NCI-H510A (cell line): Measurements from ENCODE around the gene JOSD1.

Experiments
- DNase-seq: peaks from one replicate; lab custom pipeline; 2025; lab: John Stamatoyannopoulos, UW

The JOSD1 gene

DNA sequence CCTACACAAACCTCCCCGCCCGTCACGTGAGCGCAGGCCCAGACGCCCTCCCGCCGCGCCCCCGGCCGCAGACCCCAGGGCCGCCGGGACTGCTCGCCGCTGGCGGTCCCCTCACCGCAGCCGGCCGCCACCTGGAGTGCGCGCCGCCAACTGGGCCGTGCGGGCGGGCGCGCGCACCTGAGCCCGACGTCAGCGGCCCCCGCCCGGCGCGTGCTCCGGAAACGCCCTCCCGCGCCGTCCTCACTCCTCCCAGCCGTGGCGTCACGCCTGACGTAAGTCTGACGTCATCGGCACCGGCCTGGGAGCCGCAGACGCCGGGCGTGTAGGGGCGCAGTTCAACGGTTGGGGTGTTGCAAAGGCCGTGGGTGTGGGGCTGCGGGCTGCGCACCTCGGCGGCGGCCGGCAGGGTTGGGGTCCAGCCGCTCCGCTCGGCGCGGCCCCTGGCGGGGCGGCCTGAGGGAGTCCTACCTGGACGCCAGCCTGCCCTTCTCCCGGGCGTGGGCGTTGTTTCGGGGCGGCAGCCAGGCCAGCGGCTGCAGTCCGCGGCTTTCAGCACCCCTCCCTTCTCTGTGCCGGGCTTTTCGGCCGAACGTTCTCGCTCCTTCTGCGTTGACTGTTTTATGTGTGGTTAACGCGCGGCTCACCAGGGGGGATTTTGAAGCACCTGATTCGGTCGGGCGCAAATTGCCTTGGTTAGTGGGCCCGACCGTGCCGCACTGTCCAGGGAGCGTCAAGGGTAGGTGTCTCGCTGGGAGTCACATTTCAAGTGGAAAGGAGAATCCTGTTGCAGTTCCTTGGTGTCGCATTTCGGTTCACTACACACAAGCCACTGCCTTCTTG is at the start of gene JOSD1:
JOSD1 (minus strand) TSS at position 155 of the 840 bp plus-strand sequence. CDS start 956 bp downstream, outside the sequence.
- peak; percentile 80 for DNase-seq

- no peak for DNase-seq
These were observed 49.4 kb upstream of the JOSD1 start for GRCh38 chr22:38750104-38750503.

DNA sequence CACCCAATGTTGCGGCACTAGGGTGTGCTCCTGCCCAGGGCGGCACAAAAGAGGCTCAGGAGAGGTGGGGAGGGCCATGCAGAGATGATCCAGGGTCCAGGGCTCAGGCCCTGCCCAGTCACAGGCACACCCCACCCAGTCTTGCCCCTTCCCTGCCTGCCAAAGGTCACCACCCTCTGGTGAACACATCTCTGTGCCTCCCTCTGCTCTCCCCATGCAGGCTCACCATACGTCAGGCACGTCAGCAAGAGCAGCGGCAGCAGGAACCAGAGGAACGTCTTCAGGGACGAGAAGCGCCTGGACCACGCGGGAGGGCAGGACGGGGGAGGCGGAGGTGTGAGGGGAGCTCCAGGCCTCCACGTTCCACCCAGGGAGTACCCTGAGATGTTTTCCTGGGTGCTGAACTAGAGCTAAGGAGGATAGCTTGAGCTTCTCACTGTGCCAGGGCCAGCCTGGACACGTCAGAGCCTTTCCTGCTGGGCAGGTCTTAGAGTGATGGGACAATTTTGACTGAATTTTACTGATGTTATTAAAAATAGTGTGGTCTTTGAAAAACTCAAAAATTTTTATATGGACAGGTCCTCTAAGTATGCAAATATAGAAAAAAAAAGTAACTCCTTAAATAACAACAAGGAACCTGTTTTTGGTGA is 47.9 kb upstream of the JOSD1 start:
- no peak for DNase-seq

GRCh38 chr22:38745676-38746460 is 45.1 kb upstream of the JOSD1 start:
- DNase-seq = peak; percentile 91

DNA sequence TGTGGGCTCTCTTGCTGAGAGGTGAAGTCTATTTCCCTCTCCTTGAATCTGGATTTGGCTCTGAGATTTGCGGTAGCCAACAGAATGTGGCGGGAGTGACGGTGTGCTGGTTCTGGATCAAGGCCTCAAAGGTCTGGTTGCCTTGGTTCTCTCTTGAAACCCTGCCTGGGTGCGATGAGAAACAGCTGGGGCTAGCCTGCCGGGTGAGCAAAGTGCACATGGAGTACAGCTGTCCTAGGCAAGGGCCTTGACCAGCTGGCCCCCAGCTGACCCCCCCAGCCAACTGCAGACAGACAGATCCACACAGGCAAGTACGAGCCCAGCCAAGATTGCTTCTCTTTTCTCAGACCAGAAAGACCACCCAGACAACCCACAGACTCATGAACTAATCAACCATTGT is 44.2 kb upstream of the JOSD1 start:
- no peak for DNase-seq

DNA sequence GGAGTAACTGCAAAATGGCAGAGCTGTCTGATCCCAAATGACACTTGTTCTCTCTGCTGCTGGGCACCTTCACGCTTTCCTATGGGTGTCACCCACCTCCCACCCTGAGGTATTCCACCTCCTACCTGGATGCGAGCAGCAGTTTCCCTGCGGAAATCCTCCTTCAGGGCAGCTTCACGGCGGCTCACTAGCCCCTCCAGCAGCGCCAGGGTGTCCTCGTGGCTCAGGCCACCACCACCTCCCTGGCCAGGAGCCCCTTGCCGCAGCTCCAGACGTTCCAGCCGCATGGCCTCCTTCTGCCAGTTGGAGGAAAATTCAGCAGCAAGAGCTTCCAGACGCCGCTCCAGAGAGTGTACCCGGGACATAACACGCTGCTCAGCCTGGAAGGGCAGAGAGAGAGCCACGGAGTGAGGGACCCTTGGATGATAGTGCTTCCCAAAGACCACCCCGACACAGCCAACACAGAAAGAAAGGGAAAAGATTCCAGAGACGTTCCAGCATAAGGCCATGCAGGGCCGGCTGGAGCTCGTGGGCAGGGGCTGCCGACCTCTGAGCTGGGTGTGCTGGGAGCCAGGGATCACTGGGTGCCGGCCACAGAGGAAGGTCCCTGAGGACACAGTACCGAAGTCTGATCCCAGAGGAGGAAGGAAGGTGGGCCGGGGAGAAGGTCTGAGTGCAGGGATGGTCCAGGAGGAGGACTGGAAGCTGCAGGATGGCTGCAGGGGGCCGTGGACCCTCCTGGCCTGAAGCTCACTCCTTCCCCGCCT is 41.6 kb upstream of the JOSD1 start:
- no peak for DNase-seq

DNA sequence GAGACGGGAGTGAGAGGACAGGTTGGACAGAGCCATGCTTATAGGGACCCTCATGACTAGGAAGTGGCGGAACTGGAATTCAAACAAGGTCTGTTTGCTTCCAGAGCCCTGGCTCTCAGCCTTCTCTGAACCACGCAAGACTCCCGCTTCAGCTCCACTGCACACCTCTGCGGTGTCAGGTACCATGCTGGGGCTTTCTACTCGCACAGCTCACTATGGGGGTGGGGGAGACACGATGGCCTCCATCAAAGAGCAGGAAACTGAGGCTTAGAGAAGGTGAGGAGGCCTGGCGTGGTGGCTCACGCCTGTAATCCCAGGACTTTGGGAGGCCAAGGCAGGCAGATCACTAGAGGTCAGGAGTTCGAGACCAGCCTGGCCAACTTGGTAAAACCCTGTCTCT is 40.8 kb upstream of the JOSD1 start:
- no peak for DNase-seq

DNA sequence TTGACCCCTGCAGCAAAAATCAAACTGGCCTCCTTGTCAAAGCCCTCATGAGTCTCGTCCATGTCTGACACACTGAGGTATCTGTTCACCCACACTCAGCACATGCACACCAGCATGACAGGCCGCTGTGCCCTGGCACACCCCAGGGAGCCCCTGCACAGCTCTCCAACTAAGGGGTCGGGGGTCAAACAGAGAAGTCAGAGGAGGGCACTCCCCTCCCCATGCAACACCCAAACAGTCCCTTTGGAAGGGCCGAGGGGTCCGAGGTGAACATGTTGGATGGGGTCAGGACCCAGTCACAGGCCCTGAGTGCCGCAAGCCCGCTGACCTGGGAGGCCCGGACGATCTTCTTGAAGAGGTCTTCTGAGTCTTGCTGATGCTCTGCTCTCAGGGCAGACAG is 40.4 kb upstream of the JOSD1 start:
- no peak for DNase-seq

DNA sequence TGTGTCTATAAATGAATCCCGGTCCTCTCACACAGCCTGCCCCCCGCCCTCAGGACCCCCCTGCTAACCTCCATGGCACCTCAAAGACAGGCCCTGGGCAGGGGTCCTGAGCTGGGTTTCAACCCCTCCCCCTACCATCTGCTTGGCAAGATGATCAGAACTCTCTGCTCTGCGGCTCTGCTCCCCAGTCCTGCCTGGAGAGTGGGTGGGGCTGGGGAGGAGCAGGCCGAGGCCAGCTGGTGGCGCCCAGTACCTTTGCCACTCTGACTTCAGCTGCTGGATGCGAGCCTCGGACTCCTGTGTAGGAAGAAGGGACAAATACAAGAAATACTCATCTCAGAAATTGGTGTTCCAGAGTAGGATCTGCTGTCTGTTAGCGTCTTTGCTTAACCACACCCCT is 40.0 kb upstream of the JOSD1 start:
- no peak for DNase-seq

DNA sequence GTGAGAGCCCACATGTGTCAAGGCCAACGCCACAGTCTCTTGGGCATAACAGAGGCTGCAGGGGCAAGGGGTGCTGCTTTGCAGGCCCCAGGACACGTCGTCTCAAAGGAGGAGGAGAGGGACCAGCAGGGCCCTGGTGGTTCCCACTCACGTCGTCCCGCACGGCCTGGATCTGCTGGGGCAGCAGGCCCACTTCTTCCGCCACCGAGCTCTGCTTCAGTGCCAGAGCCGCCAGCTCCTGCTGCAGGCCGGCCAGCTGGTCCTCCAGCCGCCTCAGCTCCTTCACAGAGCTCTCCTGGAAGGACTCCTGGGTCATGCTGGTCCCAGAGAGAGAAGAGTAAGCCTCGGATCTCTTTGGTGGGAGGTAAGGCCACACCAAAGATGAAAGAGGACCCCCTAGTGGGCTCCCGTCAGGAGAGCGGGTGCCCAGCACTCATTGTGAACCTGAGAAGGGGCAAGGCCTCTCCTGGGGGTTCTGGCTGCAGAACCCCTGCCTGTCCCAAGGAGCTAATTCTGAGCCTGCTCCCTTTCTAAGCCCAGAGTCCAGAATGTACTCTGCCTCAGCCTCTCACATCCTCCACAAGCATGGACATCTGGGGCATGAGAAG is 39.5 kb upstream of the JOSD1 start:
- no peak for DNase-seq

DNA sequence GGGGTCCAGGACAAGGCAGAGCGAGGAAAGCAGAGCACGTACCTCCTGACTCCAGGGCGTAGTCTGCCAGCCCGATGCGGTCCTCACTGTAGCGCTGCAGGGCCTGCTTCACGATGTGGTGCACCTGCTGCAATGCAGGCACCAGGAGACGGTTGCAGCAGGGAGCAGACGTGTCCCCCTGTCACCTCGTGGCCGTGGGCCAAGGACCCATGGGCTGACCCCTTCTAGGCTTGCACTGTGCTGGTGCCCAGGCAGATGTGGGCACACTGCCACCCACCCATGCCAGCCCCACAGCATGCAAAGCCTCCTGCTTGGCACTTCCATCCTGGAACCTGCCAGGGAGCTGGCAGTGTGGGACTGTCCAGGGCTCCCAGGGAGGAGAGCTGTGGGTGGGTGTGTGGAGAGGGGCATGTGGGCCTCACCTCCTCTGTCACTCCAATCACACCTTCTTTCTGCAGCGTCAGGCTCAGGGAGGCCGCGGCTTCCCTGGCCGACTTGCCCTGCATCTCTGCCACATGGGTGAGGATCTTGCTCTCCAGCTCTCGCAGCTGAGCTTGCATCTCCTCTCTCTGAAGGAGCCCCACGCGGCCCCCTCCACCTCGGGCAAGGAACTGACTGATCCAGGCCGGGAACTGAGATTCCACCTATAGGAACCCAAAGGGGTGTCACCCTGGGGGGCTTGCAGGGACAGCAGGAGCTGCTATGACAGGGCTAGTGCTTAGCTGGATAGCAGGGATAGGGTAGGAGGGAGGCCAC is 38.7 kb upstream of the JOSD1 start:
- DNase-seq = no peak

DNA sequence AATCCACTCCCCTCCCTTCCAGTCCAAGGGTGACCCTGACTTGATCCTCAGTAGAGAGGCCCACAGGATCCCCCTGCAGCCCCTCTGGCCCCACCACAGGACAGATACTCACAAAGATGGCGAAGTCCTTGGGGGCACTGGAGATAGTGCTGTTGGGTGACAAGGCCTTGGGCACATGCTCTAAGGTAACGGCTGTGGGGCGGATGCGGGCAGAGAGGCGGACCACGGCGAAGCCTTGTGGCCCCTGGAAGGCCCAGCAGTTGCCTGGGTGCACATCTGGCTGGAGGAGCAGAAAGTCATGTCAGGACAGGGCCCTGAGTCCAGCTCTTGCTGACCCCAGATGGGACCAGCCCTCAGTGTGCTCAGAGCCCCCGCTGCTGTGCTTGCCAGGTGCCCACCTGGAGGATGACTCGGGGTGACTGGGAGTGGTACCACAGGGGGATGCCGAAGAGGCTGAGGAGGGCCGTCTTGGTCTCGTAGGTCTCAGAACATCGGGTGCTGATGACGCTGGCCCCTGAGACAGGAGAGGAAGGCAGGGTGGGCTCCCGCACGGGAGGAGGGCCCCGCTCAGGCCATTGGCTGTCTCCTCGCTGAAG is 37.8 kb upstream of the JOSD1 start:
- no peak for DNase-seq

DNA sequence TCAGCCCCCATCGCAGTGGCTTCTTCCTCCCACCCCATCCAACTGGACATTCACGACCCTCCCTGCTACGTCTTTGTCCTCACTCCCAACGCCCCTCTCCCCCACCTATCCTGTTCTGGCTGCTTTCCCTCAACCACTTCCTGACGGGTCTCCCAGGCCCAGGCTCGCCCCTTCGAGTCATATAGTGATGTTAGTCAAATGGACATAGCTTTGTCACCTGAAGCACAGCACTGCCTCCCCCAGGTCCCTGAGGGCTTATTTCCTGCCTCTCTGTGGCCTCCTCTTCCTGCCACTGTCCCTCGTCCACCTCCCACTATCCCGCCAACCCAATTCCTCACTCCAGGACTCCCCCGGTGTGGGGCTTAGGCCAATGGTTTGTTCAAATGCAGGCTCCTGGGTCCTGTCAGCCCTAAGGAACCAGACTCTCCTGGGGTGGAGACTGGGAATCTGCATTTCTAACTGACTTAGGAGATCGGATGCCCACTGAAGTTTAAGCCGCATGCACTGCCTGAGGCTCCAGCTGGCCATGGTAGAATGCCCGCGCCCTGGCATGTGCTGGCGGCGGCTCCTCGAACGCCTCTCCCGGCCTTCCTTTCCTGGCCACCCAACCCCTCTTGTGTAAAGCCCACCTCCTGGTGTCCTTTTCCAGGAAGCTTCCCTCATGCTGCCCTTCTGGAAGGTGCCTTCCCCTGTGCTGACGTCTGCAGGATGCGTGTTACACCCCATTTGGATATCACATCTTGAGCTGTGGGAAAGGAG is 36.7 kb upstream of the JOSD1 start:
- no peak for DNase-seq

DNA sequence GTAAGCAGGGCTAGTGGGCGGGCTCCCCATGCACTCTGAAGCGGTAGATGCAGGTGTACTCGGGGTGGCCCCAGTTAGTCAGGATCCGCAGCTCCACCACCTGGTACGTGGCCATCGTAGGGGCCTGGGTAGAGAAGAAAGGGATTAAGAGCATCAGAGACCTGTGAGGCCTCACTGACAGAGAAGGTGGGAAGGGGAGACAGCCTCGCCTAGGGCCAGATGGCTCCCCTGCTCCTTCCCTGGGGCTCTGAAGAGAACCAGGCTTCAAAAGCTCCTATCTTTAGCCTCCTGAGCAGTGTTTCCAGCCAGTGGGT is 35.5 kb upstream of the JOSD1 start:
- no peak for DNase-seq

GRCh38 chr22:38735465-38736256 is 34.9 kb upstream of the JOSD1 start:
- DNase-seq = no peak

GRCh38 chr22:38735126-38735464 is 34.4 kb upstream of the JOSD1 start:
- DNase-seq = no peak

DNA sequence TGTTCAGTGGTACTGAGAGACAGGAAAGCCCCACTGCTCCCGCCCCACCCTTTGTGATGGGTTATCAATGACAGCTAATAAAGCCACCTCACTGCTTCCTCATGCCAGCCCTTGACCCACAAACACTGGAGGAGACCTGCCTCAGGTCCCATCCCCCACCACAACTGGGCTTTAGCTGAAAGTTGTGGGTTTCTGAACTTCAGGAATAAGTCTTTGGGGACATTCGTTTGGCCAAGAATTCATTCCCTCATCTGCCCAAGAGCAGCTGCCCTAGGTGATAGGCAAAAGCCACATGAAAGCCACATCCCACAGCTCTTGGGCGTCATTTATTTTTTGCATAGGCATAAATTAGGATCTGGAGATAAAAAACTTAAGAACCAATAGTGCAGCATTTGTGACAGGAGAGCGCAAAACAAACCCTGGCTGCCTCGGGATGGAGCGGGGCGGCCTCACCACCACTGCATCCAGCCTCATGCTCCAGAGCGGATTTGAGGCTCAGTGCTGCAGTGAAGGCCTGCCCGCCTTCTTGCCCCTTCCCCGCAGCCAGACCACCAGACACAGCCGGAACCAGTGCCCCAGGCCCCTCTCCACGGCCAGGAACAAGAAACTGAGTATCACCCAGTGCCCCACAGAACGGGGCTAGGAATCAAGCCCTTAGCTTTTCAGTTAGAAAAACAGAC is 33.8 kb upstream of the JOSD1 start:
- DNase-seq = no peak

DNA sequence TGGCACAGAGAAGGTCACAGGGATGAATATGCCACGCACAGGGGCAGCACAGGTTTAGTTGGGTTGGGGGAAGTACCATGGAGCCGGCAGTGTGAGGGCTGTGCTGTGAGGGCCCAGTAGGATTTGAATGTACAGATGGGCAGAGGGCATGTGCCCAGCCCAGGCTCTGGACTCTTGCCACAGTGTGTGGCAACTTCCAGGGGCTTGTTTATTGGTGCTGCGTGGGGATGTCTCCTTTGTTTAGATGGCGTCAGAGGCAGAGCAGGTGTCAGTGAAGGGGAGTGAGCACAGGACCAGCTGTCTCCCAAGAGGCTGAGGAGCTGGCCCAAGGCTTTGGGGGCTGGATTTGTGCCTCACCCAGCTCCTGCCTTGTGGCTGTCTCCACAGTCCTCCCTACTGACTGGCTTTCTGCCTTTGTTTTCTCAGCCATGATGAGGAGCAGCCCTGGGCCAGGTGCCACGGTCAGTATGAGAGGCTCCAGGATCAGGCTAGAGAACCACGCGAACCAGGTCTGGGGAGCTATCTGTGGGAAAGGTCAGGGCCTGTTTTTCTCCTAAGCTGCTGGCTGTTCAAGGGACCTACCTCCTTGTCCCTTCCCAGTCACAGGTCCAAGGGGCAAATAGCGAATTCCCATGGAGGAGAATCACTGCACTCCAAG is 33.1 kb upstream of the JOSD1 start:
- DNase-seq = no peak
